Smooth muscle cell (in vitro differentiated cells): ENCODE data around the gene RO60. TPM values are rescaled to one million over a fixed set of nuclear protein-coding genes. Genes with fewer than 3 reads are reported as not detected.
A peak's percentile ranks its signal among the peaks of the same experiment; 100 is the strongest.

ENCODE experiments used
- DNase-seq: peaks from one replicate; lab custom pipeline; 2025; ENCODE audit not compliant: unreplicated experiment; lab: John Stamatoyannopoulos, UW
- H2AFZ ChIP-seq: fragments of 200-600 bp; sonication (generic); 2 replicates; pipeline ENCODE4 v1.6.0; 2016; ENCODE audit warnings: antibody characterized with exemption, low read depth, mild to moderate bottlenecking
- H3F3A ChIP-seq: fragments of 200-600 bp; sonication (generic); 2 replicates; pipeline ENCODE4 v1.6.0; 2017; ENCODE audit warnings: antibody characterized with exemption, low read depth
- H3K27ac ChIP-seq: fragments of 200-600 bp; sonication (generic); 2 replicates; pipeline ENCODE4 v1.5.1; 2016; ENCODE audit warnings: low read depth, mild to moderate bottlenecking
- H3K27me3 ChIP-seq: fragments of 200-600 bp; sonication (generic); 2 replicates; pipeline ENCODE4 v1.6.1; 2016; ENCODE audit warnings: low read depth, mild to moderate bottlenecking
- H3K36me3 ChIP-seq: fragments of 200-600 bp; sonication (generic); 2 replicates; pipeline ENCODE4 v1.5.1; 2016; ENCODE audit warnings: low read depth
- H3K4me1 ChIP-seq: fragments of 200-600 bp; sonication (generic); 2 replicates; pipeline ENCODE4 v1.5.1; 2016; ENCODE audit warnings: low read depth
- H3K4me2 ChIP-seq: fragments of 200-600 bp; sonication (generic); 2 replicates; pipeline ENCODE4 v1.6.0; 2016; ENCODE audit warnings: mild to moderate bottlenecking
- H3K4me3 ChIP-seq: fragments of 200-600 bp; sonication (generic); 2 replicates; pipeline ENCODE4 v1.5.1; 2016; ENCODE audit warnings: mild to moderate bottlenecking
- H3K79me2 ChIP-seq: fragments of 200-600 bp; sonication (generic); 2 replicates; pipeline ENCODE4 v1.6.0; 2016; ENCODE audit warnings: low read depth, mild to moderate bottlenecking
- H3K9ac ChIP-seq: fragments of 200-600 bp; sonication (generic); 2 replicates; pipeline ENCODE4 v1.6.0; 2016; ENCODE audit warnings: low read depth
- H3K9me3 ChIP-seq: fragments of 200-600 bp; sonication (generic); replicated peaks from 2 replicates; pipeline ENCODE4 v1.5.1; 2016; ENCODE audit warnings: low read depth
- H4K20me1 ChIP-seq: fragments of 200-600 bp; sonication (generic); 2 replicates; pipeline ENCODE4 v1.6.0; 2016; ENCODE audit warnings: low read depth
- WGBS: methylation state at CpG from one replicate; pipeline ENCODE4 v1.1.7; 2016; ENCODE audit warnings: low lambda C conversion rate; 5-methylcytosine and 5-hydroxymethylcytosine counted together
- polyA plus RNA-seq: library from polyadenylated mRNA; unstranded; fragments of >200 nt; fragmentation: Nextera tagmentation; extraction: Ambion mirVana; gene quantifications from 2 replicates; pipeline ENCODE4 v1.2.1, GENCODE V29; 2016
- total RNA-seq: library from RNA; depleted of rRNA; stranded (reverse); fragments of >200 nt; gene quantifications from 2 replicates; pipeline ENCODE4 v1.2.3, GENCODE V29; 2014
- TF ChIP-seq, protein P1 (sequence below): fragments of 200-600 bp; sonication (generic); IDR thresholded peaks from 2 replicates; pipeline ENCODE4 v1.5.1; 2017; ENCODE audit warnings: borderline replicate concordance, mild to moderate bottlenecking, antibody characterized with exemption; ENCODE audit not compliant: insufficient read depth, poor library complexity, severe bottlenecking

RO60 gene
- total and polyA plus RNA-seq, 2 experiments from 2014 or later = 114 to 124 TPM

DNA sequence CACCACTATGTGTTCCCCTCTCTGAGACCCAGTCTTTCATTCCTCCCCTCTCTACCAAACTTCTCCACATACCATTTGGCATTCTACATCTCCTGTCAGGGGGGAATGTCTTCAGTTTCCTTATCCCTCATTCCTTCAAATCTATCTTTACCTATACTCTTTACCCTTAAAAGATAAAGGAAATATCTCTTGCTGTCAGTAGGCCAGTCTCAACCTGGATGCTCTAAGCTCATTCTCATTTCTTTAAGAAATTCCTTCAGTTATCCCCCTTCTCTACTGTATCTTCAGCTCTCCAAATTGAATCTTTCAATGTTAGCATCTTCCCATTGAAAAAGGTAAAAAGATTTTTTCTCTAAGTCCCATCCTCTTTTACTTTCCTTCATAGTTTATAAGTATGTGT, 6.5 kb downstream of the RO60 start:
- H3K4me2 ChIP-seq = no peak overlapping the region
- peaks cover 85% of the 10 kb centered on the region for H4K20me1 ChIP-seq
- H3K9ac ChIP-seq = no peak overlapping the region
- H3K4me3 ChIP-seq = no peak overlapping the region
- no peak for DNase-seq
- no peak overlapping the region for H3K27ac ChIP-seq
- peaks cover 5% of the 10 kb centered on the region for H3K4me1 ChIP-seq
- H2AFZ ChIP-seq = no peak overlapping the region
- H3K9me3 ChIP-seq = no peaks in the 10 kb centered on the region
- peaks cover 100% of the 10 kb centered on the region for H3K79me2 ChIP-seq
- no peaks in the 10 kb centered on the region for H3K27me3 ChIP-seq
- H3K36me3 ChIP-seq = no peaks in the 10 kb centered on the region
- H3F3A ChIP-seq = peaks cover under 1% of the 10 kb centered on the region
- TF ChIP-seq, protein P1, sequence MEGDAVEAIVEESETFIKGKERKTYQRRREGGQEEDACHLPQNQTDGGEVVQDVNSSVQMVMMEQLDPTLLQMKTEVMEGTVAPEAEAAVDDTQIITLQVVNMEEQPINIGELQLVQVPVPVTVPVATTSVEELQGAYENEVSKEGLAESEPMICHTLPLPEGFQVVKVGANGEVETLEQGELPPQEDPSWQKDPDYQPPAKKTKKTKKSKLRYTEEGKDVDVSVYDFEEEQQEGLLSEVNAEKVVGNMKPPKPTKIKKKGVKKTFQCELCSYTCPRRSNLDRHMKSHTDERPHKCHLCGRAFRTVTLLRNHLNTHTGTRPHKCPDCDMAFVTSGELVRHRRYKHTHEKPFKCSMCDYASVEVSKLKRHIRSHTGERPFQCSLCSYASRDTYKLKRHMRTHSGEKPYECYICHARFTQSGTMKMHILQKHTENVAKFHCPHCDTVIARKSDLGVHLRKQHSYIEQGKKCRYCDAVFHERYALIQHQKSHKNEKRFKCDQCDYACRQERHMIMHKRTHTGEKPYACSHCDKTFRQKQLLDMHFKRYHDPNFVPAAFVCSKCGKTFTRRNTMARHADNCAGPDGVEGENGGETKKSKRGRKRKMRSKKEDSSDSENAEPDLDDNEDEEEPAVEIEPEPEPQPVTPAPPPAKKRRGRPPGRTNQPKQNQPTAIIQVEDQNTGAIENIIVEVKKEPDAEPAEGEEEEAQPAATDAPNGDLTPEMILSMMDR = no peak

DNA sequence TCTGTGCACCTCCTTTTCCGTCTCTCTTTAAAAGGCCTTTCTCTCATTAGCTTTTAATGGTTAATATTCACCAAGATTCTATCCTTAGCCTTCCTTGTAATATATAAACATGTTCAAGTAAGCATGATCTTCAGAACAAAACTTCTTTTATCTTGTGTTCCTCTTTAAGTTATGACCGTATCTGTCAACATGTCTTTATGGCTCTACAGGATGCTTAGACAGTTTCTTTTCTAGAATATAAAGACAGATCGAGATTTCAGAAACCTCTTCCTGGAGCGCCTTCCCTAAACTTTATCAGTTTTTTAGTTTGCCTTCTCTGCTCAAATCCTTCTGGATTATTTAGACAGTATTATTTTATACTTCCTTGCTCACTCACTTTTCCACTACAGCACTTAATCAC, 7.2 kb downstream of the RO60 start:
- H3K4me2 ChIP-seq = no peak overlapping the region
- H3K27me3 ChIP-seq = no peaks in the 10 kb centered on the region
- H2AFZ ChIP-seq = no peak overlapping the region
- no peak for DNase-seq
- peaks cover 100% of the 10 kb centered on the region for H3K79me2 ChIP-seq
- TF ChIP-seq, protein P1 = no peak
- no peaks in the 10 kb centered on the region for H3F3A ChIP-seq
- no peaks in the 10 kb centered on the region for H3K36me3 ChIP-seq
- no peaks in the 10 kb centered on the region for H3K4me1 ChIP-seq
- peaks cover 91% of the 10 kb centered on the region for H4K20me1 ChIP-seq
- no peak overlapping the region for H3K9ac ChIP-seq
- H3K9me3 ChIP-seq = no peaks in the 10 kb centered on the region
- no peak overlapping the region for H3K27ac ChIP-seq
- H3K4me3 ChIP-seq = no peak overlapping the region
- 94% methylated on average over 4 of the region's 4 CpGs for WGBS

DNA sequence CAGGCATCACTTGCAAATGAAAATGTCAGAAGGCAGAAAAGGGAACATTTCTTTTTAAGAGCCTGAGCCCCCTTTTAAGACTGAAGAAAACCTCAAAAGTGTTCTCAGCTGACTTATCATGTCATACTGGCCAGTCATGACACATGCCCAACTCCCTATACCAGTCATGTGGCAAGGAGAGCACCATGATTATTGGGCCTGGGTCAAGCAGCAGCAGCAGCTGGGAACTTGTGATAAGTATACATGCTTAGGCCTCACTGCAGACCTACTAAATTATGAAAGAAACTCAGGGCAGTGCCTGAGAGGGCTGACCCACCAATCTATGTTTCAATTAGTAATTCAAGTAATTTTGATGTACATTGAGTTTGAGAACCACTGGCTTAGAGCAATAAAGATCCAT, 8.6 kb downstream of the RO60 start:
- Histone ChIP-seq H3K36me3 (no peaks in the 10 kb centered on the region), H3F3A (no peaks in the 10 kb centered on the region), H3K27me3 (no peaks in the 10 kb centered on the region), H3K9me3 (no peaks in the 10 kb centered on the region), H3K4me2 (no peak overlapping the region), H2AFZ (no peak overlapping the region), H3K4me1 (no peaks in the 10 kb centered on the region), H3K27ac (no peak overlapping the region), H3K79me2 (peaks cover 100% of the 10 kb centered on the region), H3K9ac (no peak overlapping the region), H3K4me3 (no peak overlapping the region), H4K20me1 (peaks cover 87% of the 10 kb centered on the region)
- TF ChIP-seq, protein P1 = no peak
- no peak for DNase-seq

DNA sequence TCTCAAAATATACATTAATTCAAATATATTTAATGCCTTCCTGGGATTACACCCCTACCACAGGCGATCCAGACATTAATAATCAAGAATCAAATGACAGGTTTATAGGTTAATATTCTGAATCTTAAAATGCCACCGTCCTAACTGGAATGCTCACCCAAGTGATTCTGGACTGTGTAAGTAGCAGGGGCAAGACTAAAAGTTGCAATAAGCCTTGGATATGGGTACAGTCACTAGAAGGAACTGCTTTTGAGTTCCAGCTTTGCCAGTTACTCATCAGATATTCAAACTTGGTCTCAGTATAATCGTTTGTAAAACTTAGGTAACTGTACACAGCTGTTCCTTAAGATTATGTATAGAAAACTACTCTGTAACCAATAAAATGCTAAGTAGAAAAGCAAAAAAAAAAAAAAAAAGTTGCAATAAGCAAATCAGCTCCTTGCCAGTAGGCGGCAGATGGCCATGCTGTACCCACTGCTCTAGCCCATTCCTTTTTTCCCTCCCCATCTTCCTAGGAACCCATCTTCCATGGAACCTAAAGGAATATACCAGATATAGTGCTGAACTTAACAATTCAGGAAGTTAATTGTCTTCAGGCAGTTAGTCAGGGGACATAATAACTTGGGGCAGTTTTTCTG, 10.5 kb downstream of the RO60 start:
- WGBS = 76% methylated on average over 4 of the region's 4 CpGs
- peaks cover 4% of the 10 kb centered on the region for H3K36me3 ChIP-seq
- TF ChIP-seq, protein P1 = peak; percentile 9
- no peaks in the 10 kb centered on the region for H3K27me3 ChIP-seq
- no peak overlapping the region for H2AFZ ChIP-seq
- peaks cover 95% of the 10 kb centered on the region for H3K79me2 ChIP-seq
- DNase-seq = no peak
- H4K20me1 ChIP-seq = peaks cover 78% of the 10 kb centered on the region
- H3K4me3 ChIP-seq = no peak overlapping the region
- no peak overlapping the region for H3K9ac ChIP-seq
- no peaks in the 10 kb centered on the region for H3K9me3 ChIP-seq
- H3K27ac ChIP-seq = no peak overlapping the region
- no peak overlapping the region for H3K4me2 ChIP-seq
- H3K4me1 ChIP-seq = no peaks in the 10 kb centered on the region
- no peaks in the 10 kb centered on the region for H3F3A ChIP-seq
